Measurements from ENCODE around the gene C13orf42.

DNA sequence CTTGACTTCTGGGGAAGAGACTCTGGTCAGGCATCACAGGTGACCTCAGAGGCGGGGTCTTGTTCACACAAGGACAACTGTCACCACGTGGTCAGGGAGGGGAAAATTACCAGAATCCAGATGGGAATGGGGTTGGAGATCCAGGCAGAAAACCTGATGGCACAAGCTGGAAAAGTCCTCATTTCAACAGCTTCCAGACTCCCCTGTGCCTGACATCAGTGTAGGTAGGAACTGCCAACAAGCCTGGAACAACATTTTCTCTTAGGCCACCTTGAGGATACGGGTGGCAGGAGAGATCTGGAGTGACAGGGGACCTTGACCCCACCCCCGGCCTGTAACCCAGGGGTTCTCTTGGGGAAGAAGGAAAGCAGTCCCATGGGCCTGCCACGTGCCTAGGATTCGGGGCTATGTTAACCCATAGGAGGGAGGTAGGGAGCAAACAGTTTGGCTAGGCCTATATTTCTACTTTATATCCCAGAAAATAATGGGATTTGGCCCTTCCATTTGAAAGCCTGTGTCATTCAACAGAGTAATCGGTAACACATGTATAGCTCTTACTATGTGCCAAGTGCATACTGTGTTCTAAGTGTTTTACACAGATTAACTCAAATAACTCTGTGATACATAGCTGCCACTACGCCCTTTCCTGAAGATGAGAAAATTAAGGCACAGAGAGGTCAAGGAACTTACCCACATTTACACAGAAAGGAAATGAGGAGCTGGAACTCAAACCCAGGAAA is 44.9 kb upstream of the C13orf42 start:
- TF ChIP-seq, protein P1, sequence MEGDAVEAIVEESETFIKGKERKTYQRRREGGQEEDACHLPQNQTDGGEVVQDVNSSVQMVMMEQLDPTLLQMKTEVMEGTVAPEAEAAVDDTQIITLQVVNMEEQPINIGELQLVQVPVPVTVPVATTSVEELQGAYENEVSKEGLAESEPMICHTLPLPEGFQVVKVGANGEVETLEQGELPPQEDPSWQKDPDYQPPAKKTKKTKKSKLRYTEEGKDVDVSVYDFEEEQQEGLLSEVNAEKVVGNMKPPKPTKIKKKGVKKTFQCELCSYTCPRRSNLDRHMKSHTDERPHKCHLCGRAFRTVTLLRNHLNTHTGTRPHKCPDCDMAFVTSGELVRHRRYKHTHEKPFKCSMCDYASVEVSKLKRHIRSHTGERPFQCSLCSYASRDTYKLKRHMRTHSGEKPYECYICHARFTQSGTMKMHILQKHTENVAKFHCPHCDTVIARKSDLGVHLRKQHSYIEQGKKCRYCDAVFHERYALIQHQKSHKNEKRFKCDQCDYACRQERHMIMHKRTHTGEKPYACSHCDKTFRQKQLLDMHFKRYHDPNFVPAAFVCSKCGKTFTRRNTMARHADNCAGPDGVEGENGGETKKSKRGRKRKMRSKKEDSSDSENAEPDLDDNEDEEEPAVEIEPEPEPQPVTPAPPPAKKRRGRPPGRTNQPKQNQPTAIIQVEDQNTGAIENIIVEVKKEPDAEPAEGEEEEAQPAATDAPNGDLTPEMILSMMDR (IDR thresholded peaks at IDR 0.05) = no peak
- TF ChIP-seq POLR2AphosphoS5 (IDR thresholded peaks at IDR 0.05) = no peak

Measured in suprapubic skin (tissue), 3 donors.